GM18520 (cell line): ENCODE results near the gene NTRK1.

Experiments
- ATAC-seq: cut with Tn5 transposase; IDR thresholded peaks from one replicate; pipeline ENCODE4 v1.9.1; 2021; ENCODE audit not compliant: unreplicated experiment

Gene NTRK1

DNA sequence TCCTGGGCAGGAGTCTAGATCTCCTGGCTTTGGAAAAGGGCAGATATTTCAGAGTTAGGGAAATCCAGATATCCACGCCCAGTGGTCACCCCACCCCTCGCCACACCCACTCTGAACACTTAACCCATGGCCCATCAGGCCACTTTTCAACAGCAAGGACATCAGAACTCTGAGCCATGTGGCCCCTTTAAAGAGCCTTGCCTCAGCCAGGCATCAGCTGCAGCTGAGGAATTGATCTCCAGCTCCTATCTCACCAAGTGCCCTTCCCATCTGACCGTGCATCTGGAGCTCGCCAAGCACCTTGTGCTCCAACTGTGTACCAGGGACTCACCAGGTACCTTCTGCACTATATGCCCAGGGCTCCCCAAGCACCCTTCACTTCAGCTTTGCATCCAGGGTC is 23.8 kb upstream of the NTRK1 start:
- ATAC-seq, result no peak

DNA sequence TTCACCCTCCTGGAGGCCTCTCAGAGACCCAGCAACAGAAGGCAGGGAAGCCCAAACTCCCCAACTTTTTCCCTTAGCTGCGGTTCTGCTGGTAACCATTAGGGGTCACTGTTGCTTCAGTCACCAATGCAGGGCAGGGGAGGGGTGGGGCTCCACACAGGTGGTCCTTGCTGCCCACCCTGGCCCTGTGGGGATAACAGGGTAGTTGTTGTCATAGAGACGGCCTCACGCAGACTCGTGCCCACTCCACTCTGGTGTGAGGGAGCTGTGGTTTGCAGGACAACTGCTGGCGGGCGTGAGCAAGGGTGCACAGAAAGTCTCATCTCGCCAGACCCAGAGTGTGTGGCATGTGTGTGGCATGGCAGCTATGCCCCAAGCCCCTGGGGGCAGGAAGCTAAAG is 21.7 kb upstream of the NTRK1 start:
- ATAC-seq, result no peak

DNA sequence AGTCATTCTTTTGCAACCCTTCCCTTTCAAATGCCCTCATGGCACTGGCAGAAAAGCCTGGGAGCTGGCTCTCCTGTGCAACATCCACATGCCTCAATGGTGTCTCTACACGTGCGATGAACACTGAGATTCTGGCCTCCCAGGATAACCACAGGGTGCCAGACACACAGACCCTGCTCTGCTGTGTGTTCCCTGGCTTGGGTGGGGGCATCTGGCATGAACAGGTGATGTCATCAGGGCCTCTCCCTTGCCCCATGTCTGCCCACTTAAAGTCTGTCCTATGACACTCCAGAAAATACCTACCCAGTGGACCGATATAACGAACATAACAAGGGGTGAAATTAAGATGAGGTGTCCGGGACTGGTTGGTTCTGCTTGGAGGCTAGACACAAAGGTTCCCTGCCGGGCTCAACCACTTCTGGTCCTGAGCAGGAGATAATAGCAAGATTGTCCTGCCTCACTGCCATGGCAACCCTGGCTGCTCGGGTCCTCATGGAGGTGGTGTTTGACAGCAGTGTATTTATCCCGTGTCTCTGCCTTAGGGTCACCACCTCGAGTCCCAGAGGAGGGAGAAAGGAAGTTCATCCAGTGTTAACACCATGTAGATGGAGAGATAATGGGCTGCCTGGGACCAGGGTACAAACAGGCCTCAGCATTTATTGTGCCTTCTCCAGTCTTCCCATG is 21.1 kb upstream of the NTRK1 start:
- no peak for ATAC-seq

DNA sequence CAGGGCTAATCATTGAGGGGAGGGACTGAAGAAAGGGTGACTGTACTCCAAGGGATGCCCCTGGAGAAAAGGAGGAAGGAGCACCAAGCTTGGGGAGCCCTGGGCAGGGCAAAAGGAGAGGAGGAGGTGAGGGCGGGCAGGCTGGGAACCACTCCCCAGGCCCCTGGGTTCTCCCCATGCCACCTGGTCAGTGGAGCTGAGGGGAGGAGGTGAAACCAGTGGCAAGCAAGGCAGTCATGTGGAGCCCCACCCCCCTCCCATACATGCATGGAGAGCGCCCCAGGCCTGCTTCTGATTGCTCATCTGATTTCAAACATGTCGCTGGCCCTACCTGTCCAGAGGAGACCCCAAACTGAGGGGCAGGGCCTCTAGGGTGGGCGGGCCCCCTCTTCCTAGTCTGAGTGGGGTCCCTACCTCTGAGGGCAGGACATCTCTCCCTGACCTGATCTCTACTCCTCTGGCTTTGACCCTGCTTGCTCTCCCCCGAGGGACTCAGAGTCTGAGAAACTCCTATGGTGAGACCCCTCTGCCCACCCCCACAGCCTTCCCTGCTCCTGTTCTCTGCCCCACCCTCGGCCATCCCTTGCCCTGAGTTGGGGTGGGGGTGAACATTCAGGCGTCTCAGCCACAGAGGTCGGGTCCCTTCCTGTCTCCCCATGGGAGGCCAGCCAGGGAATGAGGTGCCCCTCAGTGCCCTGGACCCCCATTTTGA is 20.3 kb upstream of the NTRK1 start:
- no peak for ATAC-seq

DNA sequence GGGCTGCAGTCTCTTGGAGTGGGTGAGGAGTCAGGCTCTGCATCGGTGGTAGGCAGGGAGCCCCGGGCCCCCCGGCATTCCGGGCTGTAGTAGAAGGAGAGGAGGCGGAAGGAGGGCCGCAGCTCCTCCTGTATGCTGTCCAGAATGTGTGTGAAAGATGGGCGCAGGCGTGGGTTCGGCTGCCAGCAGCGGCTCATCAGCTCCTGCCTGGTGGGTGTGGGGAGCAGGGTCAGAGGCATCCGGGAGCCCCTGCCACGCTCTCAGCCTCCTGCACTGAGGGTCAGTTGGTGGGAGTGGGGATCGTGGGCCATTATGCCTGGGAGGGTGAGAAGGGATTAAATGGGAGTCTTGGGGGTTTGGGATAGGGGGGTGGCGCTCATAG is 19.8 kb upstream of the NTRK1 start:
- no peak for ATAC-seq

DNA sequence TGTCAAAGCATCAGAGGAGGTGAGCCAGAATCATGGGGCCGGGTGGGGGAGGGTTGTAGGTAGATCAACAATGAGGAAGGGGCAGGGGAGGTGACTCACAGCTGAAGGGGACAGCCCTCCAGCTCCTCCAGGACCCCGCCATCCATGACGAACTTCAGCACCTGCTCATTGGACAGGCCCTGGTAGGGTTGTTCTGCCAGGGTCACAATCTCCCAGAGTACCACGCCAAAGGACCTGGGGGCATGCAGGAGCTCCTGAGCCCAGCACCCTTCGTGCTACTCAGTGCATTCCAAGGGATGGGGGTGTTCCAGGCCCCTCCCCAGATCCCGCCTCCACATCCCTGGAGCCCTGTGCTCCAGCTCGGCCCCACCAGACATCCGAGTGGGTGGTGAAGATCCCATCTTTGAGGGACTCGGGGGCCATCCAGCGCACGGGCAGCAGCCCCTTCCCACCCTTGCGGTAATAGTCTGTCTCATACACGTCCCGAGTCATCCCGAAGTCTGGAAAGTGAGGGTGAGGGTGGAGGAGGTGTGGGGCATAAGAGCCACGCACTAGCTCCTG is 19.3 kb upstream of the NTRK1 start:
- no peak for ATAC-seq

DNA sequence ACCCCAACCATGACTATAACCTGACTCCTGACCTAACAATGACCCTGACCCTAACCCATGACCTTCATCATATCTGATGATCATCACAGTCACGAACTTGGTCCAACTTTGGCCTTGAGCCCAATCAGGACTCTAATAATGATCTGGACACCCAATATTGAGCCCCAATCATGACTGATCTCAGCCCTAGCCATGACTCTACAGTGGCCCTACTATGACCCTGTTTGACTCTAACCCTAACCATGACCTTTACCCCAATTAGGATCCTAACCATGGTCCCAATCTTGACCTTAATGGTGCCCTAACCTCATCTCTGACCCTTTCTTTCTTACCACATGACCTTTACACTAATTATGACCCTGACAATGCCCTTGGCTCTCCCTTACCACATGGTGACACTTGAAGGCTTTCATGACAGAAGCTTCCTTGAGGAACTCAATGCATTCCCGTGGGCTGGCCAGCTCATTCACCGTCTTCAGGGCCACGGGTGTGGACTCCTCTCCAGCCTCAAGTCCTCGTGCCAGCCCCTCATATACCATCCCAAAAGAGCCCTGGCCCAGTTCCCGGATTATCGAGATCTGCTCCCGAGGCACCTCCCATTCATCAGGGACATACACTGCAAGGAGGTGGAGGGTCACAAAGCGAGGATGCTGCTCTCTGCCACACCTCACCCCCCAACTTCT is 17.9 kb upstream of the NTRK1 start:
- no peak for ATAC-seq

DNA sequence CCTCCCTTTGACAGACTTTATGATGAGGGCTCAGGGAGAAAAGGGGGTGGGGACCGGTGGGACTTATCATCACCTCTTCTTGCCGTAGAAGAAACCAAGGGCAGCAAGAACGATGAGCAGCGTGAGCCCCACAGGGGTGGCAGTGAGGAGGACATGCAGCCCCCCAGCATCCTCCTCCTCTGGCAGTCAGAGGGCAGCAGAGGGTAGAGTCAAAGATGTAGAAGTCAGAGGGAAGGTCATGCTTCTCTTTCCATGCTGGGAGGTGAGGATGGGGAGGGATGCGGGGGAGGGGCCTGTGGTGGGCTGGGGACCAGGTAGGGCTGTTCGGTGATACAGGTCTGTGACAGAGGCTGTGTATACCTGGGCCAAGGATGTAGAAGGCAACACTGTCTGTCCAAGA is 16.6 kb upstream of the NTRK1 start:
- ATAC-seq, result no peak

DNA sequence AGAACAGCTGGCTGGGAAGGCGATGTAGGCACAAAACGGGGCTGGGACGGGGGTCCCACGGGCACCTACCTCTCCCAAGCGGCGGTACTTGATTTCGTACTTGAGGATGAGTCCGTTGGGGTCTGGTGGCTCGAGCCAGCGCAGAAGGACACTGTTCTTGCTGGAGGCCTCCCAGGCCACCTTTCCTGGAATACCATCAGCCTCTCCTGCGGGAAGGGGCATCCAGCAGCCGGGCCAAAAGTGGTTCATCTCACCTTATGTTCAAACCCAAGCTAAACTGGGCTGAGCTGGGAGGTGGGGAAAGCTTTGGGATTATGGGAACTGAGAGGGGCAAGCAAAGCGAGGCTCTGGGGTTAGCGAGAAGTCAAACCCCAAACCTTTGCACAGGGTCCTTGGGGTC is 16.0 kb upstream of the NTRK1 start:
- ATAC-seq, result no peak

DNA sequence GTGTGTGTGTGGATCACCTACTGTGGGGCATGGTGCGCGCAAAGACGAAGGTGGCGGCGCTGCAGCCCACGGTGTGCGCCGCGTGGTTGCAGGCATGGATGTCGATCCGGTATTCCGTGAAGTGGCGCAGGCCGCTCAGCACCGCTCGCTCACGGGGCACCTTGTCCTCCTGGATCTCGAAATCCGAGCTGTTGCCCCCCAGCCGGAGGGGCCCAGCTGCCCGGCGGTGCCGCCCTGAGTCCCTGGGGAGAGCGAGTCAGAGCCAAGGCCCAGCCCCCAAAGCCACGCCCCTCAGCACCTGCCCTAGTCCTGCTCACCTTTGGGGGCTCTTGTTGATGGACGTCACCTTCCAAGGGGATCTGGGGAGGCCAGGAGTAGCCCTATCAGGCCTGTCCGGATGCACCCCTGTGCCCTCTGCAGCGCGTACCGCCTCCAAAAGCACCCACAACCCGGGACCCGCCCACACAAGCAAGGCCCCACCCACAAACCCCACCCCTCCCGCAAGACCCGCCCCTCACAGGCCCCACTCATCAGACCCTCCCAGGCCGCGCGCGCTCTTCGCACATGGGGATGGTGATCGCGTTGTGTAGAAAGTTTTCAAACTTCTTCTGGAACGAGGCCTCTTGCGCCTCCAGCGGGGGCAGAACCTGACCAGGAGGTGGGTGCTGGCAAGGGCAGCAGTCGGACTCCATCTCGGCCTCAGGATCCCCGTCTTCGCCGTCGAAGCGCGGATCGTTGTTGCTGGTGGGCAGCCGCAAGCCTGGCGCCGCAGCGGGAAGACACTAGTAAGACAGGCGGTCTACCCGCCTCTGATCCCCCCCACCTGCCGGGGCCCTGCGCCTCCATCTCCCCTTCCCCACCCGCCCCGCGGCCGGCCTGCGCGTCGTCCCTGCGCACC is 15.4 kb upstream of the NTRK1 start:
- ATAC-seq, result no peak

DNA sequence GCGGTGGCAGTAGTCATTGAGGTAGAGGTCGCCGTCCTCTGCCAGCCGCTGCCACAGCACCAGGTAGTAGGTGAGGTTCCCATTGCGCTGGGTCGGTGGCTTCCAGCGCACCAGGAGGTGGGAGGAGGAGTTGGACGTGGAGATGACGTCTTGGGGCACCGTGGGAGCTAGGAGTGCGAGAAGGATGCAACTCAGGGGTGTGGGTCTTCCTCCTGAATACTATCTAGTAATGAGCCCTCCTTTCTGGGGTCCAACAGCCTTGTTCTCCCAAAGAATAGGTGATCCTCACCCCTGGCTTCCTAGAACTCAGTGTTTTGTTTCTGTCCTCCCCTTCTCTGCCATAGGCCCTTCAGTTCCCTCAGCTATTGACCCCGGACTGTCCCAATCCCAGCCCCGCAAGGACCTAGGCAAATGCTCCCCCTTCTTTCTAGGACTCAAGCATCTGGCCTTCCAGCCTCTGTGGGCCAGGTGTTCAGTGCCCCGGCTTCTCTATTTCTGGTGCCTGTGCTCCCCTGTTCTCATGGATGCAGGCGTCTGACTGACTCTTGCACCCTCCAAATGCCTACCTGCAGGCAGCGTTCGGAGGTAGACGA is 14.6 kb upstream of the NTRK1 start:
- ATAC-seq, result no peak

DNA sequence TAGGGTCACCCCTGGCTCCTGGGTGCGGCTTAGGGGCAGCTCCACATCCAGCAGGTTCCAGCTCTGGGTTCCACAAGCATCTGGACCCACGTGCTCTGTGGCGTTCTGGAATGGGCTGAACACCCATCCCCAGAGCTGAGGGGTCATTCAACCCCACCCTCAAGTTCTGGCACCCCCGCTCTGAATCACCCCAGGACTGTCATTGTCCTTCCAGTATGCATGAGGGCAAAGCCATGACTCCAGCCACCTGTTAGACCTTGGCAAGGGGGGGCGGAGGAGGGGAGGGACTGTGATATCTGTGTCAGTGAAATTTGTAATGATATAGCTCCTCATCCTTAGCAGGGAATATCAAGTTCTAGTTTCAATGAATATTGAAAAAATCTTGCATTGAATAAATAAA is 14.0 kb upstream of the NTRK1 start:
- no peak for ATAC-seq

DNA sequence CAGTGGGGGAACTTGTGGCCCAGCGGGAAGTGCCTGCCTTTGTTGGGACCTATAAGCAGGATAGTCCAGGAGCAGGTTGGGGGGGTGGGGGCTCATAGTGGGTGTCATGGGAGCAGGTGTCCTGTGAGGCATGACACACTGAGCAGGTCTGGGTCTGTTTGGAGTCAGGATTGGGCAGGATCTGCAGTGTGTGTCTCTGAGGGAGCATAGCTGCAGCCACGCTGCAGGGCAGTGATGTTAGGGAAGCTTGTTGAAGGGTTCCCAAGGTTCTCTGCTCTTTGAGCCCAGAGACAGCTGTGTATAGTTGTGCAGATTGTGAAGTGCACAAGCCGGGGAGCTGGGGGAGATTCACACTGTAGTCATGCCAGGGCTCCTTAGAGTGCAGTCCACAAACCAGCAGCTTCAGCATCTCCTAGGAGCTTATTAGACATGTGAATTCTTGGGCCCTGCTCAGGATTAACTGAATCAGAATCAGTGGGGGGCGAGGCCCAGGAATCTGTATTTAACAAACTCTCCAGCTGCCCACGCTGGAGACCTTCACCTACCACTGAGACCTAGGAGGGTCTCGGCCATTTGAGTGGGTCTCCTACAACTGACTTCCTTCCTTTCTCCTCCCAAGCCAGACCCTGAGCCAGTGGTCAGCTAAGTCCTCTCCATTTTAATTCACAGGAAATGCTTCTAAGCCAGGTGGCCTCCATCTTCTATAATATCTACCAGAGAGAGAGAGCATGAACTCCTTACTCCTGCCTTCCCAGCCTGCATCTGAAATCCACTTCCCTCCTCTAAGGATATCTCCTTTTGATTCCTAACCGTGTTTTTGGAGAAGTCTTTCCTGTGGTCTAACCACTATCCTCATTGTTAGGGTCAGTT is 12.8 kb upstream of the NTRK1 start:
- no peak for ATAC-seq

DNA sequence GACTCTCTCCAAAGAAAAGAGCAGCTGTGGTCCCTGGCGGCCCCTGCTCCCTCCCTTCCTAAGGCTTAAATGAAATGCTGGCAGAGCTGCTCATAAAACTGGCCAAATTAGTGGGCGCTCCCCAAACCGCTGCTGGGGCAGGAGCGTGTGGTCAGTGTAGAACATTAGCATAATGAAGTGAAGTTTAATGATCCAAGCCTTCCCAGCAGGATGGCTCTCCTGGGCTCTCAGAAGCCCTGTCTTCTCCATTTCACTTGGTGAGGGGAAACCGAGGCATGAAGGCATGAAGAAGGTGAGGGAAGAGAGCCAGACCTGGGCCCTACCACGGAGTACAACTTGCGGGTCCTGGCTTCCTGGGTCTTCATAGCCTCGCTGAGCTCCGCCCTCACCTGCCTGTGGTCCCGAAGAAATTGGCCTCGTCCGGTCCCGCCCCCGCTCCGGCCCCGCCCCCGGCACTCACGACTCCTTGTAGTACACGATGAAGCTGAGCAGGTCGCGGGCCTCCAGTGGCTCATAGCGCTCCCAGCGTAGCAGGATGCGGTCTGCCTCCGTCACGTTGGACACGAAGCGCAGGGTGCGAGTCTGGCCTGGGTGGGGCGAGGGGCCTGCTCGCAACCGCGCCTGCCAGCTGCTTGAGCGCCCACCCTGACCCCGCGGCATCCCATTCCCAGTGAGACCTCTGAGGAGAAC is 12.1 kb upstream of the NTRK1 start:
- no peak for ATAC-seq

DNA sequence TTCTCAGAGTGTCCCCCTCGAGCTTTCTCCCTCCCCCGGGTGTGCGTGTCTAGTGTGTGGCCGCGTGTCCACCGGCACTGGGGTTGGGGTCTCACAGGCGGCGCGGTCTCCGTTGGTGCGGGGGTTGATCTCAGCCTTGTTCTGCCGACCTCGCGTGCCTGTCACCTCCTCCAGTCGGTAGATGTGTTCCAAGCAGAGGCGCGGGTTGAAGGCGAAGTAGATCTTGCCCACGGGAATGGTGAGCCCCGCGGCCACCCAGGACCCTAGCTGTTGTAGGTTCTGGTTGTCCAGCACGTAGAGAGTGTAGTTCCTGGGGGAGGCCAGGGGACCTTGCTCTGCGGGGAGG is 11.5 kb upstream of the NTRK1 start:
- ATAC-seq, result no peak

DNA sequence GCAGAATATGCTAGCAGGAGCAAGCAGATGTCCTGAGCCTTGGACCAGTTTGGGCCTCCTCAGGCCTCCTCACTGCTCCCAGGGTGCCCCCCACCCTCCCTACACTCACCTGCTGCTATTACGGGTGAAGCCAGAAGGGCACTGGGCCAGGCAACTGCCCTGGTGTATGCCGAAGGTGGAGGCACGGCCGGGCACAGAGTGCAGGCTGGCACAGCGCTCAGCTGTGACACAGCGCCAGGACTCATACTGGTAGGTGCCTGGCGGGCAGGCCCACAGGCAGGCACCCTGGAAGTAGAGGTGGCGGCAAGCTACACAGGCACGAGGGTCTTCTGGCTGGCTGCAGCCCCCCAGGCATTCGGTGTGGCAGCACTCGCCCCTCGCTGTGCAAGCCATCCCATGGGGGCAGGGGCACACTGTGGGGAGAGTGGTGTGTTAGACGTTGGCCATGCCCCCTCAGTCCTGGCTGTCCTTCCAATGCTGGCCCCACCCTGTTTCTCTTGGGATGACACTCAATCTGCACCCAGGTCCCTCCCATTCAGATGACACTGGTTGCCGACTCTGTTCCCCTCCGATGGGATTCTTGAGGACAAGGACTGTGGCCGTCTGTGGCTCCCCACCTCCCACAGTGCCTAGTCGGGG is 8.8 kb upstream of the NTRK1 start:
- no peak for ATAC-seq

DNA sequence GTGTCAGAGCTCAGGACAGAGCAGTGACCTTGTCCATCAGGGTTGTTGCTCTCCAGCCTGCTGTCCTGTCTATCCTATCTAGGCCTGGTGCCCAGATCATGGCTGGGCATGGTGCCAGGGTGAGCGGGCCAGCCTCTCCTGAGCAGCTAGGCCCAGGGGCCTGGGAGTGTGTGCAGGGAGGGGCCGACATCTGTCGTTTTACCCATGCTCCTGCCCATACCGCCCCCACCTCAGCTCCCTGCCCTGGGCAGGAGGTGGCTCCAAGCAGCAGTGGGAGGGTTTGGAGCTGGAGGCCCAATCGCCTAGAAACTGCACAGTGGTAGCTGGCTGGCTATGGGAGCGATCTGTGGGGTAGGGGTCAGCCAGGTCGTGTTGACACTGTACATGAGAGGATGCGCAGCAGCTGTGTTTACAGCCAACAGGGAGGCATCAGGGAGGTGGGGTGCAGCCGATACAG is 8.2 kb upstream of the NTRK1 start:
- no peak for ATAC-seq

DNA sequence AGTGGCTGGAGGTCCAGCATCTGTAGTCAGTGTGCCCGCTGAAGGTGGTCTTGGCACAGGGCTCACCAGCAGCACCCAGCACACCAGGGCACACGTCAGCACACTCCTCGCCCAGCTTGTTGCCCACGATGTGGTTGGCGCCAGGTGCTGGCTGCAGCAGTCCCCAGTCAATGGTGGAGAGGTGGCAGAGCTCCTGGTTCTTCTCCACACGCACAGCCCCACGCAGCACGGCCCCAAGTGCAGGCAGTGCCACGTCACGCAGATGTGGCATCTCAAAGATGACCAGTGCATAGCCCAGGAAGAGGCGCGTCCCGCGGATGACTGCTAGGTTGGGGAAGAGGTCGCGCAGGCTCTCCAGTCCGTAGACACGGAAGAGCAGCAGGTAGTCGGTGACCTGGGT is 6.9 kb upstream of the NTRK1 start:
- no peak for ATAC-seq

DNA sequence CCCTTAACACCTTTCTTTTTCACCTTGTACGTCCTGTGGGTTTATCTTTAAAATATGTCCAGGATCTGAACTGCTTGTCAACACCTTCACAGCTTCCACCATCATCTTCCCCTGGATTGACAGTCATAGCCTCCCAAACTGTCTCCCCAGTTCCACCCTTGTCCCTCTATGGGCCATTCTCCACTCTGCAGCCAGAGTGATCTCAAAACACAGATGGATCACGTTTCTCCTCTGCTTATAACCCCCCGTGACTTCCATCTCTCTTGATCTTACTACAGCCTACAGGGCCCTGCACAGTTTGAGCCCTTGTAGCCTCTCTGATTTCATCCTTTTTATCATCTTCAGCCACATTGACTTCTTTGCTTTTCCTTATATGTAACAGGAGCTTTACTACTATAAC is 6.0 kb upstream of the NTRK1 start:
- ATAC-seq, result no peak
